Measurements from ENCODE around the gene EFCAB6. TPM values are rescaled to one million over a fixed set of nuclear protein-coding genes. Genes with fewer than 3 reads are reported as not detected.

EFCAB6 gene
- total and polyA plus RNA-seq, 8 donors, result 2.0 to 5.5 (median 3.5) TPM

DNA sequence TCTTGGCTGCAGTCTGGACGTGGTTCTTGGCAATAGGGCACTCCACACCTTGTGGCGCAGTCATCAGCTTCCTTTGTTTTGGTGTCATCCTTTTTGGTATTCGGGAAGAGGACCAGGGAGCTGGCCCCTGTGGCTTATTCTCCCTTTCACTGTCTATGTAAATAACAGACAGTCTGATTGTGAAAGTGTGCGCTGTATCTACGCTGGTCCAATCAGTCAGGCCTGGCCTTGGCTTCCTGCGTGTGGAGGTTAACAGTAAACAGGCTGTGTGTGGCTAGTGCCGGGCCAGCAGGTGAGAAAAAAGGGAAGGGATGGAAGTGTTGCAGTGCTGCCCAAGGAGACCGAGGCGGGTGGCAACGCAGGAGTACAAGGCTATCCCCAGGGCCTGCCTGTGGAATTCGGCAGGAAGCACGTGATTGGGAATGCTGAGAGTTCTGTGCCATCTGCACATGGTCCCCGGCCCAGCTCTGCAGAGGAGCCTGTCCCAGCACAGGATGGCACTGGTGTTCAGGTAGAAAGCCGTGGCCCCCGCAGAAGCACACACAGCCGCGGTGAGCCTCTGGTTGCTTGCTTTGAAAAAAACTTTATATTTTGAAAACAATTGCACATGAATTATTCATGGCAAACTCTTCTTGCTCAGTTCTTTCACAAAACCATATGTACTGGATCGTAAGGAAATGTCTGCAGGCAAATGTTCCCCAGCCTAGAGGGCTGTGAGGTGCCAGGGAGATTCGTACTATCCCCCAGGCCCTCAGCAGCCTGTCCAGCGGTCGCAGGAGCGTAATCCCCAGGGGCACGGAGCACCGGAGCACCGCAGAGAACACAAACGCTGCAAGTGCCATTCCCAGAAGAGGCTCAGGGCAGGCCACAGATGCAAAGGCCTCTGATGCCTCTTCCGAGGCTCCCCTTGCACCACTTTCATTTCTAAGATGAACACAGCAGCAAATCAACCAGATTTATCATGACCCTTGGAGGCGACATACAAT lies 174.5 kb downstream of the EFCAB6 start:
- intact Hi-C loops (cut with DNase I), result no loop called here
- Histone ChIP-seq H3K27me3 (no peaks in the 10 kb centered on the region), H3K4me3 (no peak overlapping the region), H3K4me1 (no peaks in the 10 kb centered on the region), H3K36me3 (no peaks in the 10 kb centered on the region), H3K27ac (no peak overlapping the region), H3K9me3 (peaks cover 0 to 21% of the 10 kb centered on the region in 2 donors)
- TF ChIP-seq, protein P1, sequence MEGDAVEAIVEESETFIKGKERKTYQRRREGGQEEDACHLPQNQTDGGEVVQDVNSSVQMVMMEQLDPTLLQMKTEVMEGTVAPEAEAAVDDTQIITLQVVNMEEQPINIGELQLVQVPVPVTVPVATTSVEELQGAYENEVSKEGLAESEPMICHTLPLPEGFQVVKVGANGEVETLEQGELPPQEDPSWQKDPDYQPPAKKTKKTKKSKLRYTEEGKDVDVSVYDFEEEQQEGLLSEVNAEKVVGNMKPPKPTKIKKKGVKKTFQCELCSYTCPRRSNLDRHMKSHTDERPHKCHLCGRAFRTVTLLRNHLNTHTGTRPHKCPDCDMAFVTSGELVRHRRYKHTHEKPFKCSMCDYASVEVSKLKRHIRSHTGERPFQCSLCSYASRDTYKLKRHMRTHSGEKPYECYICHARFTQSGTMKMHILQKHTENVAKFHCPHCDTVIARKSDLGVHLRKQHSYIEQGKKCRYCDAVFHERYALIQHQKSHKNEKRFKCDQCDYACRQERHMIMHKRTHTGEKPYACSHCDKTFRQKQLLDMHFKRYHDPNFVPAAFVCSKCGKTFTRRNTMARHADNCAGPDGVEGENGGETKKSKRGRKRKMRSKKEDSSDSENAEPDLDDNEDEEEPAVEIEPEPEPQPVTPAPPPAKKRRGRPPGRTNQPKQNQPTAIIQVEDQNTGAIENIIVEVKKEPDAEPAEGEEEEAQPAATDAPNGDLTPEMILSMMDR (IDR thresholded peaks at IDR 0.05), result no peak
- ATAC-seq (no peak), DNase-seq (no peak)

DNA sequence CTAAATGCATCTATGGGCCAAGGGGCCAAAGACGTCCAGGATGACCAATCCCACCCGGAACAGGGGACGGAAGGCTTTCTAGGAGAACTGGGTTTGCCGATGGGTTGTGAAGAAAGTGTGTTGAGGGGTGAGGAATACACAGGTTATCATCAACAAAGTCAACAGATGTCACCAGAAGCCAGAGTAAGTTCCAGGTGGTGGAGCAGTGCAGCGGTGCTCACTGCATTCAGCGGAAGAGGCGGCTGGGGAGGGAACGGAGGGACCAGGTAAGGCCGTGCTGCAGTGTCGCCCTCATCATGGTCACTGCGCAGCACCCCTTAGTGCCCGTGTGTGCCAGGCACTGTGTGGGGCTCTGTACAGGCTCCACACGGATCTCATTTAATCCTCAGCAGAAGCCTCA lies 176.0 kb downstream of the EFCAB6 start:
- Histone ChIP-seq H3K27ac (no peak overlapping the region), H3K4me1 (no peaks in the 10 kb centered on the region), H3K4me3 (no peak overlapping the region), H3K36me3 (no peaks in the 10 kb centered on the region), H3K9me3 (peaks cover 0 to 21% of the 10 kb centered on the region in 2 donors), H3K27me3 (no peaks in the 10 kb centered on the region)
- TF ChIP-seq, protein P1 (IDR thresholded peaks at IDR 0.05), result no peak
- ATAC-seq, result no peak
- intact Hi-C loops (cut with DNase I), result no loop called here
- DNase-seq, result no peak

DNA sequence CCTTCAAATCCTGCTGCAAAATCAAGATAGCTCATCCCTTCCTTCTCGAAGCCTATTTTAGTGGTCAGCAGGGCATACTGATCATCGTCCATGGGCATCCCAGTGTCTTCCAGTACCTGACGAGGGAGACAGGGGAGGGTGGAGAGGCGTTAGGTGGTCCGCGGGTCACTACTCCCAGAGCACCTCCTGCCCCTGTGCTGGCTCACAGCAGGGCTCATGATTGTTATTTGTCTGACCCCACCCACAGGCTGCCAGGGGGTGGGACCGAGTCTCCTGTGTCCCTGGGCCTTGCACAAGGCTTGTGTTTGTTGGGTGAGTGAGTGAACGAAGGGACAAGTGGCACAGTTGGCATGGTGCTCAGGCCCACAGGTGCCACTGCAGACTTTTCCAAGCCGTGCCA lies 177.0 kb downstream of the EFCAB6 start:
- Histone ChIP-seq H3K27ac (no peak overlapping the region), H3K9me3 (peaks cover 0 to 15% of the 10 kb centered on the region in 2 donors), H3K36me3 (no peaks in the 10 kb centered on the region), H3K4me3 (no peak overlapping the region), H3K27me3 (no peaks in the 10 kb centered on the region), H3K4me1 (no peaks in the 10 kb centered on the region)
- TF ChIP-seq, protein P1 (IDR thresholded peaks at IDR 0.05), result no peak
- ATAC-seq, result no peak
- DNase-seq, result no peak
- intact Hi-C loops (cut with DNase I), result no loop called here

DNA sequence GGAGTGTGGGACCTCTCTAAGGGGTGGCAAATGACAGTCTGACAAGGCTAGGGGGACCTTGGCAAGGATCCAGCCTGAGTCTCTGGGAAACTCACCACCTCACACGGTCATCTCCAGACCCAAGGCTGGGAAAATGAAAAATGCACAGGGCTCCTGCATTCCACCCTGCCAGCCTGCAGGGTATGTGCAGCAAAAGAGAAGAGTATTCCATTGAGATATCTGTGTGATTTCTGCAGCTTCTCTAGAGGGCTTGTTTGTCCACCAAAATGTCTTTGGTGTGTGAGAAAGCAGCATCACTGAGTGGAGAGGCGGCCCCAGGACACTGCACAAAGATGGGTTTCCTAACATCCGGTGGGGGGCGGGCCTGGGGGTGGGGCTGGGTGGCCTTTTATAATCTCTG lies 177.8 kb downstream of the EFCAB6 start:
- Histone ChIP-seq H3K27ac (no peak overlapping the region), H3K4me3 (no peak overlapping the region), H3K9me3 (peaks cover 0 to 8% of the 10 kb centered on the region in 2 donors), H3K4me1 (no peaks in the 10 kb centered on the region), H3K36me3 (no peaks in the 10 kb centered on the region), H3K27me3 (no peaks in the 10 kb centered on the region)
- no peak for DNase-seq
- intact Hi-C loops (cut with DNase I), result no loop called here
- TF ChIP-seq, protein P1 (IDR thresholded peaks at IDR 0.05), result no peak
- ATAC-seq, result no peak

DNA sequence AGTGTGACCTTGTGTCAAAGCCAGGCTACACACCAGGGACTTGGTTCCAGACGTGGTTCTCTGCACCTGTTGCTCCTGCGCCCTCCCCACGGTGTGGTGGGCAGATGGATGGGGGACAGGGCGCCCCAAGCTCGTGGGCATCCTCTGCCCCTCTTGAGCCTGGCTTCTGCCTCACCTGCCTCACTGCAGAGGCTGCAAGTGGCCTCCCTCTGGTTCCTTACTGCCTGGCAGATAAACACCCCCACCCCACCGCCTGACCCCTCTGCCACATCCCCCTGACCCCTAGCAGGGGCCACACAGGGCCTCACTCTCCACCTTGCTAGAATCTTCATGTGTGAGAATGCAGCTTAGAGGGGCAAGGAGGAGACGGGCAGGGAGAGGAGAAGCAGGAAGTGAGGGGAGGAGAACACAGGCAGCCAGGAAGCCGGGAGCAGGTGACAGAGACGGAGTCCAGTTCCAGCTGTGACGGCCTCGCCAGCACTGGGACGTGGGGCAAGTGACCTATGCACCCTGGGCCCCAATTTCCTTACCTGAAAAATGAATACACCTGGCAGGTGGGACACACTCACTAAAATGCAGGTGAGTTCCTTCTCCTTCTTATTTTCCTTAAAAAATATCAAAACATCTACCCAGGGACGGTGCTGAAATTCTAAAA lies 178.3 kb downstream of the EFCAB6 start:
- H3K4me1 ChIP-seq, result no peaks in the 10 kb centered on the region
- no peaks in the 10 kb centered on the region for H3K27me3 ChIP-seq
- intact Hi-C loops (cut with DNase I), result no loop called here
- H3K9me3 ChIP-seq, result peaks cover 0 to 3% of the 10 kb centered on the region in 2 donors
- TF ChIP-seq, protein P1 (IDR thresholded peaks at IDR 0.05), result no peak
- DNase-seq (no peak), ATAC-seq (no peak)
- no peak overlapping the region for H3K4me3 ChIP-seq
- H3K27ac ChIP-seq, result no peak overlapping the region
- no peaks in the 10 kb centered on the region for H3K36me3 ChIP-seq

Measured in left lung (tissue), 10 donors.